ENCODE measurements around the gene KCTD14.

Gene KCTD14

GRCh38 chr11:78022397-78023396, at the start of gene KCTD14:
TSS of gene KCTD14 (minus strand) at chr11:78023276. CDS start at chr11:78023249, 27 bp downstream.
- DNase-seq (ENCODE audit: low spot score), result peak; percentile 29

DNA sequence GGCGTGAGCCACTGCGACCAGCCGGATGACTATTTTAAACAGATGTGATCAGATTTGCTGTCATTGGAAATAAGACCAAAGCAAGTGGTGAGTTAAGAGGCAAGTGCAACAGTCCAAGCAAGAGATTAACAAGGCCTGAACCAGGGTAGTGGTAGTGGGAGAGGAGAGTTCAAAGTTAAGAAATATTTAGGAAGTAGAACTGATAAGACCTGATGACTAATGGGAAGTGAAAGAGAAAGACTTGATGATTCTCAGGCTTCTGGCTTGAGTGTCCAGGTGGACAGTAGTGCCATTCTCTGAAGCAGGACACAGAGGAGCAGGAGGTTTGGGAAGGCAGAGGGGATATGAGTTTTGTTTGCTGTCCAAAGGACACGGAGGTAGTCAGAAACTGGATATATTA, 49.4 kb upstream of the KCTD14 start:
- no peak for DNase-seq (ENCODE audit: low spot score)

DNA sequence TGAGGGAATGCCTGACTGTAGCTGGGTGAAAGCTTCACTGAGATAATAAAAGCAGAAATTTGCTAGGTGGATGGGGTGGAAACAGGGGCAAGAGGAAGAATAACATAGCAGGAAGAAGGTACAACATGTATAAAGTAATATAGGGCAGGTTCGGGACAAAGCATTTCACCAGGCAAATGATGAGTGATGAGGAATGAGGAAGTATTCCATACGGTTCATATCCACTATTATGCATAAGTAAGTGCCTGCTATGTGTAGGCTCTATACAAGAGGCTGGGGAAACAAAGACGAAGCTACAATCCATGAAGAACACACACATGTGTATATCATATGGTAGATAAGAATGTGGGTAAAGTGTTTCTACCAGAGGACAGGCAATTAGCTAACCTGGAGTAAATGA, 48.6 kb upstream of the KCTD14 start:
- no peak for DNase-seq (ENCODE audit: low spot score)

DNA sequence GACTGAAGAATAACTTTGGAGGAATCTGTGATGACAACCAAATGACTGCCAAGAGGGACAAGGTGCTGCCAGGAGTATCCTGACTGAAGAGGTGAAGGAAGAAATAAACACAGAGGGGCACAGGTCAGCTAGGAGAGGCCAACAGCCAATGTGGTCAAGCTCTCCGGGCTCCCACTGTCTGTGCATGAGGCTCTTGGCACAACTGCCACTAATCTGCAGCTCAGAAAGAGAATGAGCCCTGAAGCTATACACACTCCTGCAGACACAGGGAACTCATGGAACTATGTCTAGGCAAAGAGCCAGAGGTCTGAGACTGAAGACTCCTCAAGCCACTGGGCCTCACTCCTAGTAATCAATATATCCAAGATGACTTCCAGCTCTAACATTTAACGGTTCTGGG, 47.5 kb upstream of the KCTD14 start:
- DNase-seq (ENCODE audit: low spot score), result no peak

GRCh38 chr11:78069465-78069864, 46.4 kb upstream of the KCTD14 start:
- DNase-seq (ENCODE audit: low spot score), result no peak

DNA sequence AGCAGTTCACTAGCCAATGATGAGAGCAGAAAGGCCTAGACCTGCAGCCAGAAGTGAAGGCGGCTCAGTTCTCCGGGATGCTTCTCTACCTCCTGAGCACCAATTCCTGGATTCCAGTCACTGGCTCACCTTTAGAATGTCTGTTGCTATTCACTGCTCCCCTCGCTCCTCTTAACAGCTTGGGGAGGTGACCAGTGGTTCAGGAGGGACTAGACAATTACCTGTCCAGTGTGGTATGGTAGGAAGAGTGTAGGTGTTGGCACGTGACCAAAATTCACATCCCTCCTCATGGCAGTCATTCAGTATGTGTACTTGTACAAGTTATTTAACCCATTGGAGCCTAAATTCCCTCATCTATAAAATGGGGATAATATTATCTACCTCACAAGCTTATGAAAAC, 44.6 kb upstream of the KCTD14 start:
- no peak for DNase-seq (ENCODE audit: low spot score)

DNA sequence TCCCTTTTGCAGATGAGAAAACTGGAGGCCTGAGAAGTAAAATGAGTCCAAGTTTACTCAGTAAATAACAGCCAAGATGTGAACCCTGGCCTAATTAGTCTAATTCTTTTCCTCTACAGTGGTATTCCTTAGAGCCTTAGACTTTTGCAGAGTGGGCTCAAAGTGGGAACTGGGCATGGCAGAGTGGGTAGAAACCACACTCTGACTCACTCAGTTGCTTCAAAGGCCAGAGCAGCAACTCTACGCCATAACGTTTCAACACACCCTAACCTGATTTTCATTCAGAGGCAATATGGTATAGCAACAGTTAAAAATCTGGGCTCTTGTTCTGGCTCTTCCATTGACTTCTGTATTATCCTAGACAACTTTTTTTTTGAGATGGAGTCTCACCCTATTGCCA, 43.4 kb upstream of the KCTD14 start:
- no peak for DNase-seq (ENCODE audit: low spot score)

DNA sequence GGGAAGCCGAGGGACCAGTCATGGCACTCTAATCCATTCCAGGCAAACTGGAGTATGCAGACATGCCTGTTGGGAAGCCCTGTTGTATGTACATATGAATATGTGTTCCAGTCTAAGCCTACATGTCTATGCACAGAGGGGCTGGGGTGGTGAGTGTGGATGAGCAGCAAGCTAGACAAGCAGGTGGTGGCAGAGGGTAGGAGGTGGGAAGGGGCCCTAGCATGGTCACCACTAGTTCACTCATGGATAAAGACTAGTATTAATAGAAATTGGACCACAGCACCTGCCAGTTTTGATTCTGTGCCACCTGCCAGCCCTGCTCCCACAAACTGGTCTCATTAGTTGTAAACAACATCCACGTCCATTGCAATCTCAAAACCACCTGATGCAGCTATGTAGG, 42.1 kb upstream of the KCTD14 start:
- DNase-seq (ENCODE audit: low spot score), result no peak

GRCh38 chr11:78063440-78064181, 40.5 kb upstream of the KCTD14 start, which contains the start of gene THRSP:
TSS of gene THRSP (plus strand) at chr11:78063861. CDS start at chr11:78063882, 21 bp downstream.
- no peak for DNase-seq (ENCODE audit: low spot score)

GRCh38 chr11:78062671-78063070, 39.6 kb upstream of the KCTD14 start:
- no peak for DNase-seq (ENCODE audit: low spot score)

- no peak for DNase-seq (ENCODE audit: low spot score)
Measured at GRCh38 chr11:78061921-78062311, 38.8 kb upstream of the KCTD14 start.

DNA sequence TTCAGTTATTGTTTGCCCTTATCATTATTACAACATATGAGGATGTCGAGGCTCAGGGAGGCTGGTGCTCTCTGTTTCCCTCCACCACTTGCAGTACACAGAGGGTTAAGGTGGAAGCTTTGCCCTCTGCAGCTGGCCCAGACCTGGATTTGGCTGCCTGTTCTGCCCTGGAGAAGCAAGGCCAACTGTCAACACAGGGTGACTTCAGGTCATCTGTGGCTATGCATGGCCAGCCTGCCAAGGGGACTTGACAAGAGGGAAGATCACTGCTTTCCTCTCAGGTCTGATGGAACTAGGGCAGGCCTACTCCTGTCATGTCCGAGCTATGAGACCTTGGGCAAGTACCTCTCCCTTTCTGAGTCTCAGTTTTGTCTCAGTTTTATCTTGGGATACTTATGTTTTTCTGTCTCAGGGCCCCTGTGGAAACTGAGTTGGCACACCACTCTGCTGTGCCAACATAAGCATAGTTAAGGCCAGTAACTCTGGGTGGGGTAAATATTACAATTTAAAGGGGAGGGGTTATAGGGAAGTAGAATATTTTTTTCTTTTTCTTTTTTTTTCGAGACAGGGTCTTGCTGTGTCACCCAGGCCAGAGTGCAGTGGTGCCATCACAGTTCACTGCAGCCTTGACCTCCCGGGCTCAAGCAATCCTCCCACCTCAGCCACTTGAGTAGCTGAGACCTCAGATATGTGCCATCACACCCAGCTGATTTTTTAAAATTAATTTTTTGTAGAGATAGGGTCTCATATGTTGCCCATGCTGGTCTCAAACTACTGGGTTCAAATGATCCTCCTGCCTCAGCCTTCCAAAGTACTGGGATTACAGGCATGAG, 38.2 kb upstream of the KCTD14 start:
- DNase-seq (ENCODE audit: low spot score), result no peak

DNA sequence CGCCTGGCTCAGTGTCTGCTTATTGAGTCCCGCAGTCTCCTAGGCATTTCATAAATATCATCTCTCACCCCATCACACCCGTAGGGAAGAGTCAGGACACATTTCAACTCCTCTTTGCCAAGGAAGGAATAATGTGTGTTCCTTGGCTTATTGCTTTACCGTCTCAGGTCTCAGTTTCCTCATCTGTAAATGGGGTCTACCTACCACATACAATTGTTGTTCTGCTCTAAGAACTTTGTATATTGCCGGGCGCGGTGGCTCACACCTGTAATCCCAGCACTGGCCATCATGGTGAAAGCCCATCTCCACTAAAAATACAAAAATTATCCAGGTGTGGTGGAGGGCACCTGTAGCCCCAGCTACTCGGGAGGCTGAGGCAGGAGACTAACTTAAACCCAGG, 37.5 kb upstream of the KCTD14 start:
- no peak for DNase-seq (ENCODE audit: low spot score)

DNA sequence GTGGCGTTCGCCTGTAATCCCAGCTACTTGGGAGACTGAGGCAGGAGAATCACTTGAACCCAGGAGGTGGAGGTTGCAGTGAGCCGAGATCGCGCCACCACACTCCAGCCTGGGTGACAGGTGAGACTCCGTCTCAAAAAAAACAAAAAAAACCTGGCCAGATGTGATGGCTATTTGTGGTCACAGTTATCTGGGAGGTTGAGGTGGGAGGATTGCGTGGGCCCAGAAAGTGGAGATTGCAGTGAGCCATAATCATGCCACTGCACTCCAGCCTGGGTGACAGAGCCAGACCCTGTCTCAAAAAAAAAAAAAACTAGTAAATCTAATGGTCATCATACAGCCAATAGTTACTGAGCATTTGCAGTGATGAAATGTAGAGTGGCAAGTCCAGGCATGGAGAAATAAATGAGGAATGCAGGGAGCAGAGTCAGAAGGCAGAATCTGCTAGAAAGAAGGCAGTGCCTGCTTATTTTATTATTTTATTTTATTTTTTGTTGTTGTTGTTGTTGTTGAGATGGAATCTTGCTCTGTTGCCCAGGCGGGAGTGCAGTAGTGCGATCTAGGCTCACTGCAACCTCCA, 36.8 kb upstream of the KCTD14 start:
- peak; percentile 2 for DNase-seq (ENCODE audit: low spot score)

- no peak for DNase-seq (ENCODE audit: low spot score)
Measured at GRCh38 chr11:78057462-78058055, 34.5 kb upstream of the KCTD14 start.

DNA sequence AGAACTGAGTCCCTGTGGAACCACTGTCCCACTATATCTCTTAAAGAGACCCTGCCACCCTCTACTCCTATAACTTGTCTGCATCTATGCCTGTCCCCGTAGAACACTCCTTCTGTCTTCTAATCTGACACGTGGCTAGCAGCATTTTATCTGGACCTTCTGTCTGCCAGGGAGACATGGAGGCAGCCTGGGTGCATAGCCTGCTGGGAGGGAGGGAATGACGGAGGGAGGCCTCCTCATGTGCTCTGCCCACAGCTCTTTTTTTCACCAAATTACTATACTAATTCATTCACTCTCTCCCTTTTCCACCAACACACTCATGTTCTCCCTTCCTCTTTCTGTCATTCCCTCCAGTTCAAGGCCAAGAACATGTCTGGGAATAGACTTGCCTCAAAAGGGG, 33.0 kb upstream of the KCTD14 start:
- DNase-seq (ENCODE audit: low spot score), result no peak

DNA sequence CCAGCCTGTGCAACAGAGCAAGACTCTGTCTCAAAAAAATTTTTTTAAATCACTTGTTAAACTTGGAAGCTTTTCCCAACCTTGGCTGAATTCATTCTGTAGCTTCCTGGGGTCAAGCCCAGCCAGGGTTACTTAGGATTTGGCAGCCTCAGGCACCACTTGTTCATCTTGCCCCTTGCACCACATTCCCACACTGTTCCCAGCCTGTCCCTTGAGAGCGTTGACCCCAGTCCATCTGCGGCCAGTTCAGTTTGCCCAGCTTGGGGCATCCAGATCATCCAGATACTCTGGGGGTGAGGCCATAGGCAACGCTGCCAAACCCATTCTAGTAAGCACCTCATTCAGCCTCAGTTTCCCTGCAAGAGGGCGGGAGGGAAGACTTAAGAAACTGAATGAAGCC, 31.9 kb upstream of the KCTD14 start:
- DNase-seq (ENCODE audit: low spot score), result no peak

GRCh38 chr11:78050964-78051831, 28.1 kb upstream of the KCTD14 start:
- peak; percentile 41 for DNase-seq (ENCODE audit: low spot score)

DNA sequence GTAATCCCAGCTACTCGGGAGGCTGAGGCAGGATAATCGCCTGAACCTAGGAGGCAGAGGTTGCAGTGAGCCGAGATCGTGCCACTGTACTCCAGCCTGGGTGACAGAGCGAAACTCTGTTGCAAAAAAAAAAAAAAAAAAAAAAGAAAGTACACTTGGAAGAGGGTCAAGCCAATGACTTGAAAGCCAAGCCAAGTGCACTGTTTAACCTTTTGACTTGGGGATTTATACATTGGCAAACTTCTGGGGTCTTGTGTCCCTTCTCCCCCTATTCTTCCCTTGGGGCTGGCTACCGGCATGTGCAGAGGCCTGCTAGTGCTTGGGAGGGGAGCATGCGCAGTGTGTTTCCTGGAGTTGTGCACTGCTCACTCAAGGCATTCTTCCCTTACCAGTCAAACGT, 26.3 kb upstream of the KCTD14 start:
- no peak for DNase-seq (ENCODE audit: low spot score)

DNA sequence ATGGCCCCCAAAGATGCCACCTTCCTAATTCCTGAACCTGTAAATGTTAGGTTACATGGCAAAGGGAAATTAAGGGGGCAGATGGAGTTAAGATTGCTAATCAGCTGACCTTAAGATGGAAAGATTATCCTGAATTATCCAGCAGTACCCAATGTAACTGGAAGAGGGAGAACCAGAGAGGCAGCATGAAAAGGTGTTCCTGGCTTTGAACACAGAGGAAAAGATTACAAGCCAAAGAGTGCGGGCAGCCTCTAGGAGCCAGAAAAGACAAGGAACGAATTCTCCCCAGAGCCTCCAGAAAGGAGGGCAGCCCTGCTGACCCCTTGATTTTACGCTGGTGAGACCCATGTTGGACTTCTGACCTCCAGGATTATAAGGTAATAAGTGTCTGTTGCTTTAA, 25.5 kb upstream of the KCTD14 start:
- peak; percentile 1 for DNase-seq (ENCODE audit: low spot score)
